Right atrium auricular region (tissue), 2 donors: ENCODE measurements around the gene ART1. TPM values are rescaled to one million over a fixed set of nuclear protein-coding genes. Genes with fewer than 3 reads are reported as not detected.

Source experiments
- DNase-seq: peaks from one replicate; pipeline ENCODE4 v3.0.0-alpha.2; 2019; ENCODE audit warnings: low spot score
- H3K27ac ChIP-seq, 2 donors: fragments of 200-600 bp; sonication (generic); 1 replicate in 1 of 2; 2 replicates in 1 of 2; pipeline ENCODE4 v1.5.1; 2016 to 2019
- H3K27me3 ChIP-seq, 2 donors: fragments of 200-600 bp; sonication (generic); one replicate each; pipeline versions ENCODE4 v1.5.1 to v1.6.0; 2017 to 2019
- H3K36me3 ChIP-seq: fragments of 200-600 bp; sonication (generic); one replicate; pipeline ENCODE4 v1.5.1; 2016
- H3K4me1 ChIP-seq, 2 donors: fragments of 200-600 bp; sonication (generic); one replicate each; pipeline versions ENCODE4 v1.5.1 to v1.6.0; 2017 to 2019
- H3K4me3 ChIP-seq, 2 donors: fragments of 200-600 bp; sonication (generic); 1 replicate in 1 of 2; 2 replicates in 1 of 2; pipeline ENCODE4 v1.5.1; 2017 to 2019; ENCODE audit warnings: mild to moderate bottlenecking in 1 of 2, moderate library complexity in 1 of 2
- H3K9me3 ChIP-seq, 2 donors: fragments of 200-600 bp; sonication (generic); one replicate each; pipeline ENCODE4 v1.5.1; 2019
- CTCF ChIP-seq, 2 donors: fragments of 200-600 bp; sonication (generic); IDR thresholded peaks; one replicate each; pipeline ENCODE4 v1.5.1; 2019; ENCODE audit warnings: antibody characterized with exemption in 2 of 2
- total RNA-seq, 2 donors: library from RNA; depleted of rRNA; stranded (reverse); fragments of >200 nt; gene quantifications; one replicate each; pipeline ENCODE4 v1.1.0, GENCODE V29; 2016

Gene ART1
- total RNA-seq, 2 donors from 2014 or later = not detected

- no peaks in the 10 kb centered on the region for H3K9me3 ChIP-seq
- DNase-seq = no peak
- peaks cover 0 to 6% of the 10 kb centered on the region in 2 donors for H3K4me1 ChIP-seq
- H3K4me3 ChIP-seq = no peak within 1 kb of the TSS
- H3K36me3 ChIP-seq = peaks cover 57% of the 10 kb centered on the region
- TF ChIP-seq CTCF (IDR thresholded peaks at IDR 0.05) = no peak
- no peak within 1 kb of the TSS for H3K27ac ChIP-seq
- H3K27me3 ChIP-seq = no peaks in the 10 kb centered on the region
These were observed 26.7 kb downstream of the ART1 start, which contains the start of gene CHRNA10 for GRCh38 chr11:3671334-3672254. Gene CHRNA10, minus strand, starts transcription at chr11:3671384. Its CDS starts 72 bp downstream, at chr11:3671312.

GRCh38 chr11:3674189-3674588 lies 29.3 kb downstream of the ART1 start:
- DNase-seq = no peak
- no peak for TF ChIP-seq CTCF (IDR thresholded peaks at IDR 0.05)
- H3K36me3 ChIP-seq = peaks cover 71% of the 10 kb centered on the region
- H3K27ac ChIP-seq = no peak overlapping the region
- H3K4me3 ChIP-seq = no peak overlapping the region
- H3K9me3 ChIP-seq = no peaks in the 10 kb centered on the region
- H3K4me1 ChIP-seq = peaks cover 0 to 6% of the 10 kb centered on the region in 2 donors
- H3K27me3 ChIP-seq = no peaks in the 10 kb centered on the region

- H3K4me1 ChIP-seq = no peaks in the 10 kb centered on the region
These were observed 31.0 kb downstream of the ART1 start for GRCh38 chr11:3675971-3676370.

GRCh38 chr11:3679077-3679476 lies 34.1 kb downstream of the ART1 start:
- peaks cover 0 to 11% of the 10 kb centered on the region in 2 donors for H3K4me1 ChIP-seq
- H3K36me3 ChIP-seq = peaks cover 97% of the 10 kb centered on the region
- H3K9me3 ChIP-seq = no peaks in the 10 kb centered on the region
- DNase-seq = no peak
- no peak overlapping the region for H3K27ac ChIP-seq
- no peak for TF ChIP-seq CTCF (IDR thresholded peaks at IDR 0.05)
- H3K4me3 ChIP-seq = no peak overlapping the region
- no peaks in the 10 kb centered on the region for H3K27me3 ChIP-seq

More at GRCh38 chr11:3675971-3676370, 31.0 kb downstream of the ART1 start:
- no peak for DNase-seq
- no peak overlapping the region for H3K4me3 ChIP-seq
- H3K9me3 ChIP-seq = no peaks in the 10 kb centered on the region
- no peak for TF ChIP-seq CTCF (IDR thresholded peaks at IDR 0.05)
- H3K36me3 ChIP-seq = peaks cover 88% of the 10 kb centered on the region
- no peaks in the 10 kb centered on the region for H3K27me3 ChIP-seq
- no peak overlapping the region for H3K27ac ChIP-seq

GRCh38 chr11:3683039-3683438 lies 38.1 kb downstream of the ART1 start:
- TF ChIP-seq CTCF (IDR thresholded peaks at IDR 0.05) = no peak

More at GRCh38 chr11:3683039-3683438, 38.1 kb downstream of the ART1 start:
- Histone ChIP-seq H3K36me3 (peaks cover 91% of the 10 kb centered on the region), H3K9me3 (no peaks in the 10 kb centered on the region), H3K27me3 (no peaks in the 10 kb centered on the region), H3K4me1 (peaks cover 0 to 11% of the 10 kb centered on the region in 2 donors), H3K4me3 (no peak overlapping the region), H3K27ac (peak overlapping the region in 1 of 2 donors; percentile 33)
- no peak for DNase-seq
